RKO (cell line): ENCODE measurements around the gene PPP3R1.

Experiments used
- DNase-seq: peaks from one replicate; pipeline ENCODE4 v3.0.0-alpha.2; 2016; ENCODE audit warnings: low spot score

PPP3R1 gene

GRCh38 chr2:68141875-68142274, 110.5 kb downstream of the PPP3R1 start:
- no peak for DNase-seq

- no peak for DNase-seq
These were observed 116.6 kb downstream of the PPP3R1 start for GRCh38 chr2:68135448-68136320.

GRCh38 chr2:68134554-68134953, 117.8 kb downstream of the PPP3R1 start:
- DNase-seq: no peak

GRCh38 chr2:68134120-68134519, 118.2 kb downstream of the PPP3R1 start:
- DNase-seq: no peak
